GM12878 (cell line): ENCODE results near the gene UBAP1. TPM values are rescaled to one million over a fixed set of nuclear protein-coding genes. Genes with fewer than 3 reads are reported as not detected.

Experiments used
- ATF2 ChIP-seq: IDR thresholded peaks from 2 replicates; pipeline ENCODE4 v1.6.1; 2012; ENCODE audit warnings: low read length, inconsistent platforms
- BCLAF1 ChIP-seq: fragments of 450-650 bp; IDR thresholded peaks from 2 replicates; pipeline ENCODE4 v1.6.1; 2017; ENCODE audit warnings: antibody characterized with exemption, mild to moderate bottlenecking, moderate library complexity
- CHD4 ChIP-seq: fragments of 200-600 bp; sonication (generic); IDR thresholded peaks from 2 replicates; pipeline ENCODE4 v1.6.1; 2016; ENCODE audit warnings: mild to moderate bottlenecking
- CTCF ChIP-seq, 3 experiments: IDR thresholded peaks in 2 of 3; conservative IDR thresholded peaks in 1 of 3; 2 replicates each; pipeline ENCODE4 v1.5.1; 2011; ENCODE audit warnings: low read depth in 3 of 3, low read length in 3 of 3, mild to moderate bottlenecking in 3 of 3, control low read depth in 2 of 3, moderate library complexity in 2 of 3, inconsistent platforms in 1 of 3, mixed read lengths in 1 of 3; ENCODE audit not compliant: control insufficient read depth in 2 of 3, insufficient read depth in 1 of 3; ENCODE audit errors: extremely low read depth in 1 of 3
- E2F8 ChIP-seq: fragments of 450-650 bp; IDR thresholded peaks from 2 replicates; pipeline ENCODE4 v1.6.1; 2018; ENCODE audit warnings: mild to moderate bottlenecking, low read depth, moderate library complexity; ENCODE audit not compliant: partially characterized antibody
- HCFC1 ChIP-seq: fragments of 150-350 bp; IDR thresholded peaks from 2 replicates; pipeline ENCODE4 v1.6.1; 2014; ENCODE audit warnings: low read length
- HDAC2 ChIP-seq: fragments of 200-600 bp; sonication (generic); IDR thresholded peaks from 2 replicates; pipeline ENCODE4 v1.6.1; 2017
- IKZF1 ChIP-seq: fragments of 450-650 bp; conservative IDR thresholded peaks from 2 replicates; pipeline ENCODE4 v1.6.1; 2017; ENCODE audit warnings: antibody characterized with exemption, mild to moderate bottlenecking
- IRF5 ChIP-seq: fragments of 450-650 bp; IDR thresholded peaks from 2 replicates; pipeline ENCODE4 v1.6.1; 2017; ENCODE audit warnings: borderline replicate concordance
- KAT2A ChIP-seq: conservative IDR thresholded peaks from 2 replicates; pipeline ENCODE4 v1.6.1; 2011; ENCODE audit warnings: low read depth, low read length; ENCODE audit not compliant: control insufficient read depth
- LARP7 ChIP-seq: fragments of 450-650 bp; IDR thresholded peaks from 2 replicates; pipeline ENCODE4 v1.6.1; 2017; ENCODE audit warnings: mild to moderate bottlenecking
- MAX ChIP-seq: IDR thresholded peaks from 2 replicates; pipeline ENCODE4 v1.6.1; 2012; ENCODE audit warnings: low read depth, low read length, improper control_type of control experiment
- NFYA ChIP-seq: IDR thresholded peaks from 2 replicates; pipeline ENCODE4 v1.6.1; 2011; ENCODE audit warnings: low read depth, mild to moderate bottlenecking, low read length, improper control_type of control experiment, borderline replicate concordance
- NFYB ChIP-seq: IDR thresholded peaks from 2 replicates; pipeline ENCODE4 v1.6.1; 2011; ENCODE audit warnings: low read depth, mild to moderate bottlenecking, low read length, improper control_type of control experiment, moderate library complexity; ENCODE audit not compliant: insufficient read depth
- POLR2AphosphoS2 ChIP-seq: IDR thresholded peaks from 2 replicates; pipeline ENCODE4 v1.6.1; 2011; ENCODE audit warnings: low read depth, mild to moderate bottlenecking, low read length, improper control_type of control experiment, moderate library complexity
- SREBF1 ChIP-seq: IDR thresholded peaks from 2 replicates; pipeline ENCODE4 v1.6.1; 2012; ENCODE audit warnings: mild to moderate bottlenecking, low read length
- TAF1 ChIP-seq: IDR thresholded peaks from 2 replicates; pipeline ENCODE4 v1.6.1; 2011; ENCODE audit warnings: mild to moderate bottlenecking, low read depth, low read length, borderline replicate concordance
- TCF12 ChIP-seq: IDR thresholded peaks from 2 replicates; pipeline ENCODE4 v1.6.1; 2011; ENCODE audit warnings: low read depth, mild to moderate bottlenecking, low read length
- YY1 ChIP-seq: IDR thresholded peaks from 2 replicates; pipeline ENCODE4 v1.6.1; 2011; ENCODE audit warnings: low read depth, mild to moderate bottlenecking, low read length
- ZNF24 ChIP-seq: fragments of 450-650 bp; IDR thresholded peaks from 2 replicates; pipeline ENCODE4 v1.6.1; 2017; ENCODE audit warnings: antibody characterized with exemption, mild to moderate bottlenecking
- polyA plus RNA-seq, 11 experiments: library from polyadenylated mRNA; depleted of rRNA in 4 of 11; unstranded in 6 of 11; stranded (reverse) in 5 of 11; fragments of >200 nt; fragmentation: Nextera tagmentation in 4 of 11; fragmentation: Illumina TruSeq in 1 of 11; extraction: Ambion mirVana in 4 of 11; extraction: Trizol in 1 of 11; gene quantifications; 1 replicate in 1 of 11; 2 replicates in 10 of 11; pipeline versions ENCODE4 v1.2.1 to v1.2.3, GENCODE V29; 2011 to 2016; ENCODE audit warnings: inconsistent platforms in 2 of 11, missing spikeins in 2 of 11, low read depth in 1 of 11
- total RNA-seq, 4 experiments: library from RNA; depleted of rRNA in 3 of 4; stranded (reverse); fragments of >200 nt in 3 of 4; fragmentation: Illumina TruSeq in 1 of 4; extraction: Trizol in 1 of 4; gene quantifications; 2 replicates each; pipeline versions ENCODE4 v1.2.1 to v1.2.3, GENCODE V29; 2013 to 2021

The UBAP1 gene
- total and polyA plus RNA-seq, 10 of the 15 experiments (the other 5 are each of a cell fraction or from before 2014, with no cell fraction given), result 2.1 to 47.9 (median 27.2) TPM

- TF ChIP-seq CTCF (IDR thresholded peaks at IDR 0.05 in 2 of 3, conservative IDR thresholded peaks at IDR 0.05 in 1 of 3; ENCODE audit: control insufficient read depth in 2 of 3, extremely low read depth in 1 of 3, insufficient read depth in 1 of 3, low read depth in 3 of 3, low read length in 3 of 3), result peak; percentile 78 to 96 (median 95)
- no peak for TF ChIP-seq LARP7
- no peak for TF ChIP-seq POLR2AphosphoS2
- TF ChIP-seq IKZF1, result no peak
- TF ChIP-seq NFYB, result no peak
- TF ChIP-seq E2F8, result no peak
- TF ChIP-seq CHD4, result no peak
- TF ChIP-seq HCFC1, result no peak
- no peak for TF ChIP-seq SREBF1
- TF ChIP-seq BCLAF1, result no peak
- no peak for TF ChIP-seq KAT2A
- no peak for TF ChIP-seq ATF2
- TF ChIP-seq ZNF24, result no peak
- TF ChIP-seq YY1, result 0 out of 2 replicates have a peak, but pooled peaks have one; percentile 38
- no peak for TF ChIP-seq NFYA
- TF ChIP-seq HDAC2, result no peak
- no peak for TF ChIP-seq TAF1
- no peak for TF ChIP-seq MAX
- no peak for TF ChIP-seq IRF5
- no peak for TF ChIP-seq TCF12
These were observed 74.0 kb downstream of the UBAP1 start (continued) for GRCh38 chr9:34252670-34253459.
